Parathyroid adenoma (tissue), 2 donors: ENCODE data around the gene UBE4A.

Experiments
- H2AFZ ChIP-seq: fragments of 300-600 bp; sonication (generic); one replicate; pipeline ENCODE4 v1.7.0; 2017; ENCODE audit warnings: antibody characterized with exemption, mild to moderate bottlenecking
- H3K27ac ChIP-seq: fragments of 300-600 bp; sonication (generic); one replicate; pipeline ENCODE4 v1.7.0; 2017
- H3K27me3 ChIP-seq: fragments of 300-600 bp; sonication (generic); one replicate; pipeline ENCODE4 v1.7.0; 2017; ENCODE audit warnings: low read length; ENCODE audit not compliant: control insufficient read depth, insufficient read depth
- H3K36me3 ChIP-seq: fragments of 300-600 bp; sonication (generic); one replicate; pipeline ENCODE4 v1.7.0; 2017; ENCODE audit warnings: low read length; ENCODE audit not compliant: control insufficient read depth, insufficient read depth
- H3K4me1 ChIP-seq: fragments of 300-600 bp; sonication (generic); one replicate; pipeline ENCODE4 v1.7.0; 2017; ENCODE audit warnings: control low read depth
- H3K4me2 ChIP-seq: fragments of 300-600 bp; sonication (generic); one replicate; pipeline ENCODE4 v1.7.0; 2017; ENCODE audit warnings: low read length
- H3K4me3 ChIP-seq: fragments of 300-600 bp; sonication (generic); one replicate; pipeline ENCODE4 v1.7.0; 2017; ENCODE audit warnings: low read depth, low read length
- H3K79me2 ChIP-seq: fragments of 300-600 bp; sonication (generic); one replicate; pipeline ENCODE4 v1.7.0; 2017; ENCODE audit warnings: control low read depth
- H3K9ac ChIP-seq: fragments of 300-600 bp; sonication (generic); one replicate; pipeline ENCODE4 v1.7.0; 2017; ENCODE audit warnings: mild to moderate bottlenecking
- H3K9me3 ChIP-seq: fragments of 300-600 bp; sonication (generic); one replicate; pipeline ENCODE4 v1.7.0; 2017; ENCODE audit warnings: low read length; ENCODE audit not compliant: control insufficient read depth
- CTCF ChIP-seq: fragments of 300-600 bp; sonication (generic); IDR thresholded peaks from one replicate; pipeline ENCODE4 v1.7.0; 2017; ENCODE audit warnings: antibody characterized with exemption, mild to moderate bottlenecking
- donor health status: primary hyperparathyroidism.

Gene UBE4A

GRCh38 chr11:118442301-118442700, 82.9 kb downstream of the UBE4A start:
- no peaks in the 10 kb centered on the region for H3K27me3 ChIP-seq
- no peak overlapping the region for H3K27ac ChIP-seq
- H3K4me1 ChIP-seq, result peaks cover 13% of the 10 kb centered on the region
- peaks cover 55% of the 10 kb centered on the region for H3K79me2 ChIP-seq
- H2AFZ ChIP-seq, result no peak overlapping the region
- H3K4me3 ChIP-seq, result no peak overlapping the region
- no peaks in the 10 kb centered on the region for H3K9me3 ChIP-seq
- H3K4me2 ChIP-seq, result no peak overlapping the region
- H3K9ac ChIP-seq, result no peak overlapping the region
- TF ChIP-seq CTCF, result no peak
- no peaks in the 10 kb centered on the region for H3K36me3 ChIP-seq

GRCh38 chr11:118442908-118443589, 83.6 kb downstream of the UBE4A start:
- no peak overlapping the region for H3K4me3 ChIP-seq
- no peak overlapping the region for H3K4me2 ChIP-seq
- peaks cover 58% of the 10 kb centered on the region for H3K79me2 ChIP-seq
- no peak overlapping the region for H2AFZ ChIP-seq
- no peaks in the 10 kb centered on the region for H3K36me3 ChIP-seq
- no peak overlapping the region for H3K9ac ChIP-seq
- no peak for TF ChIP-seq CTCF
- no peaks in the 10 kb centered on the region for H3K27me3 ChIP-seq
- no peak overlapping the region for H3K27ac ChIP-seq
- H3K9me3 ChIP-seq, result no peaks in the 10 kb centered on the region
- H3K4me1 ChIP-seq, result peaks cover 13% of the 10 kb centered on the region

GRCh38 chr11:118443590-118444218, 84.3 kb downstream of the UBE4A start:
- H3K27me3 ChIP-seq, result no peaks in the 10 kb centered on the region
- no peak overlapping the region for H3K4me3 ChIP-seq
- peaks cover 13% of the 10 kb centered on the region for H3K4me1 ChIP-seq
- no peak overlapping the region for H3K27ac ChIP-seq
- H3K9ac ChIP-seq, result no peak overlapping the region
- no peaks in the 10 kb centered on the region for H3K9me3 ChIP-seq
- no peak for TF ChIP-seq CTCF
- no peak overlapping the region for H2AFZ ChIP-seq
- no peaks in the 10 kb centered on the region for H3K36me3 ChIP-seq
- H3K79me2 ChIP-seq, result peaks cover 60% of the 10 kb centered on the region
- H3K4me2 ChIP-seq, result no peak overlapping the region

GRCh38 chr11:118447423-118447822, 88.0 kb downstream of the UBE4A start:
- Histone ChIP-seq H3K79me2 (peaks cover 49% of the 10 kb centered on the region), H3K27ac (no peak overlapping the region), H2AFZ (no peak overlapping the region), H3K4me1 (peaks cover 18% of the 10 kb centered on the region), H3K9me3 (no peaks in the 10 kb centered on the region), H3K4me2 (no peak overlapping the region), H3K27me3 (no peaks in the 10 kb centered on the region), H3K4me3 (no peak overlapping the region), H3K9ac (no peak overlapping the region), H3K36me3 (no peaks in the 10 kb centered on the region)
- TF ChIP-seq CTCF, result no peak

- no peak overlapping the region for H3K9ac ChIP-seq
- no peak overlapping the region for H3K4me3 ChIP-seq
- H3K27me3 ChIP-seq, result no peaks in the 10 kb centered on the region
- TF ChIP-seq CTCF, result no peak
- no peaks in the 10 kb centered on the region for H3K9me3 ChIP-seq
- no peak overlapping the region for H3K27ac ChIP-seq
- H2AFZ ChIP-seq, result no peak overlapping the region
- H3K4me1 ChIP-seq, result peaks cover 14% of the 10 kb centered on the region
- H3K79me2 ChIP-seq, result peaks cover 50% of the 10 kb centered on the region
- no peaks in the 10 kb centered on the region for H3K36me3 ChIP-seq
- H3K4me2 ChIP-seq, result no peak overlapping the region
These were observed 88.9 kb downstream of the UBE4A start for GRCh38 chr11:118448294-118448693.
